Mesendoderm (in vitro differentiated cells): Measurements from ENCODE around the gene SYCN.
"Not testable (repeated sequence)": the region's sequence is repeated elsewhere in the genome, so short reads cannot be mapped to it uniquely, and the experiment has no call there.

Experiments
- DNase-seq: peaks from one replicate; pipeline ENCODE4 v3.0.0; 2013
- H2AK5ac ChIP-seq: 2 replicates; pipeline ENCODE4 v1.6.1; 2013; ENCODE audit warnings: low read length, inconsistent platforms
- H2BK120ac ChIP-seq: 2 replicates; pipeline ENCODE4 v1.6.1; 2013; ENCODE audit warnings: low read depth, mild to moderate bottlenecking, low read length, moderate library complexity, mixed read lengths
- H2BK15ac ChIP-seq: replicated peaks from 2 replicates; pipeline ENCODE4 v1.6.1; 2013; ENCODE audit warnings: low read depth, mild to moderate bottlenecking, moderate library complexity
- H2BK5ac ChIP-seq: 2 replicates; pipeline ENCODE4 v1.6.1; 2013; ENCODE audit warnings: low read length, inconsistent platforms
- H3K18ac ChIP-seq: 2 replicates; pipeline ENCODE4 v1.6.1; 2013; ENCODE audit warnings: mild to moderate bottlenecking, low read length, mixed read lengths
- H3K23ac ChIP-seq: one replicate; pipeline ENCODE4 v1.6.1; 2013; ENCODE audit warnings: low read length
- H3K27ac ChIP-seq: 2 replicates; pipeline ENCODE4 v1.5.1; 2013; ENCODE audit warnings: low read depth, mild to moderate bottlenecking, inconsistent platforms, low read length, moderate library complexity
- H3K27me3 ChIP-seq: 2 replicates; pipeline ENCODE4 v1.6.1; 2013; ENCODE audit warnings: low read length, control low read depth, mild to moderate bottlenecking, inconsistent platforms; ENCODE audit not compliant: insufficient read depth, poor library complexity
- H3K36me3 ChIP-seq: 2 replicates; pipeline ENCODE4 v1.6.1; 2013; ENCODE audit warnings: low read length, inconsistent platforms; ENCODE audit not compliant: control insufficient read depth, insufficient read depth
- H3K4ac ChIP-seq: one replicate; pipeline ENCODE4 v1.6.1; 2013; ENCODE audit warnings: low read depth, mild to moderate bottlenecking, low read length, moderate library complexity
- H3K4me1 ChIP-seq: 2 replicates; pipeline ENCODE4 v1.6.1; 2013; ENCODE audit warnings: low read depth, low read length, inconsistent platforms; ENCODE audit not compliant: control insufficient read depth
- H3K4me2 ChIP-seq: 2 replicates; pipeline ENCODE4 v1.6.1; 2013; ENCODE audit warnings: low read length
- H3K4me3 ChIP-seq: 2 replicates; pipeline ENCODE4 v1.5.1; 2013; ENCODE audit warnings: mild to moderate bottlenecking, low read length
- H3K56ac ChIP-seq: one replicate; pipeline ENCODE4 v1.6.1; 2013; ENCODE audit warnings: low read length
- H3K79me1 ChIP-seq: 2 replicates; pipeline ENCODE4 v1.6.1; 2013; ENCODE audit warnings: low read length, inconsistent platforms
- H3K79me2 ChIP-seq: 2 replicates; pipeline ENCODE4 v1.6.1; 2013; ENCODE audit warnings: mild to moderate bottlenecking, low read length; ENCODE audit not compliant: control insufficient read depth, insufficient read depth
- H3K9ac ChIP-seq: 2 replicates; pipeline ENCODE4 v1.6.1; 2013; ENCODE audit warnings: low read length, inconsistent platforms
- H4K5ac ChIP-seq: one replicate; pipeline ENCODE4 v1.6.1; 2013; ENCODE audit warnings: low read length
- H4K8ac ChIP-seq: one replicate; pipeline ENCODE4 v1.6.1; 2013; ENCODE audit warnings: low read depth, mild to moderate bottlenecking, control low read depth, low read length, moderate library complexity
- WGBS: extraction: QIAGEN DNeasy Blood & Tissue Kit; methylation state at CpG from one replicate; pipeline ENCODE4 v1.1.7; 2013; ENCODE audit warnings: low lambda C conversion rate, missing lambda C conversion rate; ENCODE audit not compliant: insufficient coverage; ENCODE audit errors: extremely low coverage; 5-methylcytosine and 5-hydroxymethylcytosine counted together

The SYCN gene

GRCh38 chr19:39236527-39236926 lies 32.5 kb upstream of the SYCN start:
- no peak overlapping the region for H3K18ac ChIP-seq
- no peak overlapping the region for H3K56ac ChIP-seq
- H3K4ac ChIP-seq = no peak overlapping the region
- no peaks in the 10 kb centered on the region for H3K79me2 ChIP-seq
- H3K4me1 ChIP-seq = no peaks in the 10 kb centered on the region
- no peak overlapping the region for H2BK5ac ChIP-seq
- no peak overlapping the region for H3K4me3 ChIP-seq
- H2BK120ac ChIP-seq = no peak overlapping the region
- no peak overlapping the region for H3K27ac ChIP-seq
- no peaks in the 10 kb centered on the region for H3K36me3 ChIP-seq
- no peak overlapping the region for H3K23ac ChIP-seq
- H3K9ac ChIP-seq = no peak overlapping the region
- no peak overlapping the region for H4K5ac ChIP-seq
- H4K8ac ChIP-seq = no peak overlapping the region
- H3K27me3 ChIP-seq = no peaks in the 10 kb centered on the region
- no peak overlapping the region for H2BK15ac ChIP-seq
- no CpG with 5 or more reads among the region's 12 CpGs for WGBS
- DNase-seq = no peak
- H3K79me1 ChIP-seq = no peaks in the 10 kb centered on the region
- no peak overlapping the region for H3K4me2 ChIP-seq
- H2AK5ac ChIP-seq = no peak overlapping the region

GRCh38 chr19:39232708-39233107 lies 28.6 kb upstream of the SYCN start:
- no peak overlapping the region for H4K8ac ChIP-seq
- H3K23ac ChIP-seq = no peak overlapping the region
- H2BK120ac ChIP-seq = no peak overlapping the region
- no peaks in the 10 kb centered on the region for H3K79me1 ChIP-seq
- no peak for DNase-seq
- H3K27me3 ChIP-seq = no peaks in the 10 kb centered on the region
- H4K5ac ChIP-seq = no peak overlapping the region
- H2AK5ac ChIP-seq = no peak overlapping the region
- H3K4me2 ChIP-seq = no peak overlapping the region
- no peak overlapping the region for H3K27ac ChIP-seq
- H2BK5ac ChIP-seq = no peak overlapping the region
- no peaks in the 10 kb centered on the region for H3K36me3 ChIP-seq
- no peak overlapping the region for H2BK15ac ChIP-seq
- no peaks in the 10 kb centered on the region for H3K79me2 ChIP-seq
- no CpG with 5 or more reads among the region's 5 CpGs for WGBS
- H3K4ac ChIP-seq = no peak overlapping the region
- H3K4me3 ChIP-seq = no peak overlapping the region
- H3K56ac ChIP-seq = no peak overlapping the region
- H3K9ac ChIP-seq = no peak overlapping the region
- H3K4me1 ChIP-seq = no peaks in the 10 kb centered on the region
- no peak overlapping the region for H3K18ac ChIP-seq

GRCh38 chr19:39230096-39230764 lies 26.2 kb upstream of the SYCN start:
- no peak overlapping the region for H3K4ac ChIP-seq
- H3K79me1 ChIP-seq = no peaks in the 10 kb centered on the region
- no peaks in the 10 kb centered on the region for H3K36me3 ChIP-seq
- no peak overlapping the region for H3K56ac ChIP-seq
- no peak overlapping the region for H2BK120ac ChIP-seq
- no peak overlapping the region for H3K4me3 ChIP-seq
- no peak overlapping the region for H4K8ac ChIP-seq
- no CpG with 5 or more reads among the region's 2 CpGs for WGBS
- no peaks in the 10 kb centered on the region for H3K27me3 ChIP-seq
- DNase-seq = no peak
- H4K5ac ChIP-seq = no peak overlapping the region
- no peak overlapping the region for H2AK5ac ChIP-seq
- H3K4me1 ChIP-seq = no peaks in the 10 kb centered on the region
- no peak overlapping the region for H3K23ac ChIP-seq
- no peak overlapping the region for H3K9ac ChIP-seq
- no peak overlapping the region for H3K18ac ChIP-seq
- no peak overlapping the region for H2BK5ac ChIP-seq
- H3K79me2 ChIP-seq = no peaks in the 10 kb centered on the region
- no peak overlapping the region for H3K4me2 ChIP-seq
- H3K27ac ChIP-seq = no peak overlapping the region
- H2BK15ac ChIP-seq = no peak overlapping the region

- no peak overlapping the region for H2AK5ac ChIP-seq
- no CpG with 5 or more reads among the region's 3 CpGs for WGBS
- H3K79me1 ChIP-seq = no peaks in the 10 kb centered on the region
- no peak overlapping the region for H2BK120ac ChIP-seq
- H3K27me3 ChIP-seq = no peaks in the 10 kb centered on the region
- no peaks in the 10 kb centered on the region for H3K36me3 ChIP-seq
- H3K56ac ChIP-seq = no peak overlapping the region
- H2BK5ac ChIP-seq = no peak overlapping the region
- H3K27ac ChIP-seq = no peak overlapping the region
- no peak overlapping the region for H3K18ac ChIP-seq
- H2BK15ac ChIP-seq = no peak overlapping the region
- no peaks in the 10 kb centered on the region for H3K79me2 ChIP-seq
- no peak overlapping the region for H4K8ac ChIP-seq
- H3K4me1 ChIP-seq = no peaks in the 10 kb centered on the region
- no peak overlapping the region for H3K9ac ChIP-seq
- no peak overlapping the region for H3K23ac ChIP-seq
- H4K5ac ChIP-seq = no peak overlapping the region
- peak; percentile 52 for DNase-seq
- H3K4me3 ChIP-seq = no peak overlapping the region
- H3K4ac ChIP-seq = no peak overlapping the region
- no peak overlapping the region for H3K4me2 ChIP-seq
Observed at GRCh38 chr19:39224910-39225309, 20.8 kb upstream of the SYCN start.

GRCh38 chr19:39223703-39224279 lies 19.7 kb upstream of the SYCN start:
- Histone ChIP-seq H3K9ac (no peak overlapping the region), H3K27me3 (no peaks in the 10 kb centered on the region), H3K18ac (no peak overlapping the region), H3K36me3 (no peaks in the 10 kb centered on the region), H4K8ac (no peak overlapping the region), H3K79me1 (no peaks in the 10 kb centered on the region), H3K4ac (no peak overlapping the region), H2BK120ac (no peak overlapping the region), H3K79me2 (no peaks in the 10 kb centered on the region), H4K5ac (no peak overlapping the region), H2AK5ac (no peak overlapping the region), H3K4me2 (no peak overlapping the region), H3K23ac (no peak overlapping the region), H3K56ac (no peak overlapping the region), H3K4me3 (no peak overlapping the region), H2BK5ac (no peak overlapping the region), H3K4me1 (no peaks in the 10 kb centered on the region), H3K27ac (no peak overlapping the region), H2BK15ac (no peak overlapping the region)
- DNase-seq = peak; percentile 49
- WGBS = no CpG with 5 or more reads among the region's 4 CpGs

GRCh38 chr19:39219108-39219507 lies 15.0 kb upstream of the SYCN start:
- H3K4me1 ChIP-seq, H3K36me3 ChIP-seq, H3K79me1 ChIP-seq, H4K8ac ChIP-seq, H3K4me3 ChIP-seq, H3K27ac ChIP-seq, H3K56ac ChIP-seq, H3K23ac ChIP-seq, H3K79me2 ChIP-seq, H2AK5ac ChIP-seq, H3K4ac ChIP-seq, H2BK15ac ChIP-seq, H2BK120ac ChIP-seq, H4K5ac ChIP-seq, H3K9ac ChIP-seq, DNase-seq, H3K4me2 ChIP-seq, H3K18ac ChIP-seq, H3K27me3 ChIP-seq, H2BK5ac ChIP-seq: not testable (repeated sequence)
- WGBS = no CpG with 5 or more reads among the region's 10 CpGs
